NCI-H2196 treated with DMSO at 0.1 percent for 48 hours (cell line): ENCODE results near the gene TFEC.

Experiments used
- DNase-seq: peaks from one replicate; lab custom pipeline; 2025; ENCODE audit not compliant: unreplicated experiment; lab: John Stamatoyannopoulos, UW

Gene TFEC

GRCh38 chr7:115995701-115996100 lies 34.9 kb downstream of the TFEC start:
- DNase-seq, result no peak

GRCh38 chr7:115988401-115988800 lies 42.2 kb downstream of the TFEC start:
- DNase-seq, result no peak

GRCh38 chr7:115987486-115987885 lies 43.1 kb downstream of the TFEC start:
- DNase-seq, result no peak

GRCh38 chr7:115984105-115984504 lies 46.5 kb downstream of the TFEC start:
- no peak for DNase-seq

- DNase-seq, result no peak
Observed at GRCh38 chr7:115980159-115980558, 50.4 kb downstream of the TFEC start.

GRCh38 chr7:115976651-115977050 lies 53.9 kb downstream of the TFEC start:
- no peak for DNase-seq

GRCh38 chr7:115975766-115976165 lies 54.8 kb downstream of the TFEC start:
- DNase-seq, result no peak

GRCh38 chr7:115973406-115973805 lies 57.2 kb downstream of the TFEC start:
- DNase-seq, result no peak

GRCh38 chr7:115971506-115971905 lies 59.1 kb downstream of the TFEC start:
- DNase-seq, result no peak

GRCh38 chr7:115968596-115968995 lies 62.0 kb downstream of the TFEC start:
- DNase-seq, result no peak

- no peak for DNase-seq
Observed at GRCh38 chr7:115968171-115968570, 62.4 kb downstream of the TFEC start.

- no peak for DNase-seq
Observed at GRCh38 chr7:115965796-115966475, 64.6 kb downstream of the TFEC start.

GRCh38 chr7:115965236-115965635 lies 65.3 kb downstream of the TFEC start:
- no peak for DNase-seq

- no peak for DNase-seq
Observed at GRCh38 chr7:115964799-115965198, 65.8 kb downstream of the TFEC start.

- no peak for DNase-seq
Observed at GRCh38 chr7:115962340-115962739, 68.2 kb downstream of the TFEC start.

GRCh38 chr7:115953592-115954255 lies 76.8 kb downstream of the TFEC start:
- DNase-seq, result no peak

GRCh38 chr7:115952832-115953231 lies 77.7 kb downstream of the TFEC start:
- DNase-seq, result no peak

GRCh38 chr7:115951547-115951946 lies 79.0 kb downstream of the TFEC start:
- no peak for DNase-seq

GRCh38 chr7:115941703-115942268 lies 88.8 kb downstream of the TFEC start:
- no peak for DNase-seq

- no peak for DNase-seq
Observed at GRCh38 chr7:115940460-115941060, 90.0 kb downstream of the TFEC start.

GRCh38 chr7:115937960-115938359 lies 92.6 kb downstream of the TFEC start:
- DNase-seq, result no peak

- DNase-seq, result no peak
Observed at GRCh38 chr7:115933471-115933870, 97.1 kb downstream of the TFEC start.
